GM23338 (cell line): ENCODE results near the gene ZNF326. TPM values are rescaled to one million over a fixed set of nuclear protein-coding genes. Genes with fewer than 3 reads are reported as not detected.
A peak's percentile ranks its signal among the peaks of the same experiment; 100 is the strongest.

Source experiments
- ATAC-seq: fragments of 200-7000 bp; cut with Tn5 transposase; 3 replicates; pipeline ENCODE4 v1.9.1; 2020
- DNase-seq: peaks from one replicate; pipeline ENCODE4 v3.0.0-alpha.2; 2015; ENCODE audit warnings: low spot score
- H2AFZ ChIP-seq: fragments of 200-600 bp; sonication (generic); 2 replicates; pipeline ENCODE4 v1.8.0; 2016; ENCODE audit warnings: antibody characterized with exemption, mild to moderate bottlenecking, moderate library complexity
- H3F3A ChIP-seq: fragments of 200-600 bp; sonication (generic); replicated peaks from 2 replicates; pipeline ENCODE4 v1.8.0; 2017; ENCODE audit warnings: antibody characterized with exemption, mixed run types, low read depth
- H3K27ac ChIP-seq: fragments of 200-600 bp; sonication (generic); 2 replicates; pipeline ENCODE4 v1.6.1; 2016; ENCODE audit warnings: low read depth
- H3K27me3 ChIP-seq: fragments of 200-600 bp; sonication (generic); 2 replicates; pipeline ENCODE4 v1.8.0; 2016; ENCODE audit warnings: mild to moderate bottlenecking, mixed run types, moderate library complexity; ENCODE audit not compliant: insufficient read depth
- H3K36me3 ChIP-seq: fragments of 200-600 bp; sonication (generic); 2 replicates; pipeline ENCODE4 v1.8.0; 2016; ENCODE audit warnings: mild to moderate bottlenecking; ENCODE audit not compliant: insufficient read depth
- H3K4me1 ChIP-seq: fragments of 200-600 bp; sonication (generic); 2 replicates; pipeline ENCODE4 v1.8.0; 2016; ENCODE audit warnings: mild to moderate bottlenecking, moderate library complexity; ENCODE audit not compliant: insufficient read depth
- H3K4me2 ChIP-seq: fragments of 200-600 bp; sonication (generic); 2 replicates; pipeline ENCODE4 v1.7.1; 2017; ENCODE audit warnings: mixed run types
- H3K4me3 ChIP-seq: fragments of 200-600 bp; sonication (generic); 2 replicates; pipeline ENCODE4 v1.6.1; 2016; ENCODE audit warnings: mixed run types
- H3K79me2 ChIP-seq: fragments of 200-600 bp; sonication (generic); replicated peaks from 2 replicates; pipeline ENCODE4 v1.8.0; 2017; ENCODE audit warnings: mild to moderate bottlenecking; ENCODE audit not compliant: insufficient read depth
- H3K9me2 ChIP-seq: fragments of 200-600 bp; sonication (generic); 2 replicates; pipeline ENCODE4 v1.8.0; 2017; ENCODE audit not compliant: insufficient read depth
- H4K20me1 ChIP-seq: fragments of 200-600 bp; sonication (generic); replicated peaks from 2 replicates; pipeline ENCODE4 v1.8.0; 2017; ENCODE audit warnings: mild to moderate bottlenecking; ENCODE audit not compliant: insufficient read depth
- H3K27ac Mint-ChIP-seq: 2 replicates; pipeline ENCODE4 v1.8.0; 2020; ENCODE audit warnings: inconsistent platforms, mild to moderate bottlenecking, moderate library complexity, mixed read lengths
- H3K27me3 Mint-ChIP-seq: 3 replicates; pipeline ENCODE4 v1.8.0; 2022; ENCODE audit warnings: low read depth, mild to moderate bottlenecking, moderate library complexity, mixed read lengths, inconsistent platforms; ENCODE audit not compliant: insufficient read depth, poor library complexity
- H3K36me3 Mint-ChIP-seq: 3 replicates; pipeline ENCODE4 v1.8.0; 2021; ENCODE audit warnings: low read depth, mild to moderate bottlenecking, inconsistent platforms, moderate library complexity, mixed read lengths
- H3K4me1 Mint-ChIP-seq: 3 replicates; pipeline ENCODE4 v1.8.0; 2020; ENCODE audit warnings: mild to moderate bottlenecking, inconsistent platforms, mixed read lengths
- H3K4me3 Mint-ChIP-seq: 3 replicates; pipeline ENCODE4 v1.8.0; 2021; ENCODE audit warnings: moderate library complexity, mild to moderate bottlenecking, inconsistent platforms, mixed read lengths
- H3K9me3 Mint-ChIP-seq: 3 replicates; pipeline ENCODE4 v1.8.0; 2020; ENCODE audit warnings: moderate library complexity, mild to moderate bottlenecking, inconsistent platforms, mixed read lengths
- CREB1 ChIP-seq: fragments of 250-450 bp; sonication (Bioruptor Pico); IDR thresholded peaks from 2 replicates; pipeline ENCODE4 v1.5.0; 2020; ENCODE audit warnings: low read depth, mild to moderate bottlenecking, moderate library complexity
- CTCF ChIP-seq, 2 experiments: fragments of 200-600 bp in 1 of 2; sonication (generic) in 1 of 2; conservative IDR thresholded peaks; 2 replicates each; pipeline versions ENCODE4 v1.5.1 to v1.6.1; 2016 to 2017; ENCODE audit warnings: antibody characterized with exemption in 2 of 2, low read depth in 2 of 2, mild to moderate bottlenecking in 2 of 2, moderate library complexity in 1 of 2
- ETS1 ChIP-seq: IDR thresholded peaks from 2 replicates; pipeline ENCODE4 v1.6.1; 2016; ENCODE audit warnings: antibody characterized with exemption
- EZH2 ChIP-seq: fragments of 200-600 bp; sonication (generic); IDR thresholded peaks from one replicate; pipeline ENCODE4 v1.8.0; 2017; ENCODE audit warnings: antibody characterized with exemption, mild to moderate bottlenecking, low read depth; ENCODE audit not compliant: unreplicated experiment
- EZH2phosphoT487 ChIP-seq: fragments of 200-600 bp; sonication (generic); IDR thresholded peaks from one replicate; pipeline ENCODE4 v1.8.1; 2018; ENCODE audit warnings: antibody characterized with exemption; ENCODE audit not compliant: unreplicated experiment
- JUNB ChIP-seq: IDR thresholded peaks from one replicate; pipeline ENCODE4 v1.6.1; 2016; ENCODE audit warnings: antibody characterized with exemption; ENCODE audit not compliant: unreplicated experiment
- NANOG ChIP-seq: IDR thresholded peaks from 2 replicates; pipeline ENCODE4 v1.6.1; 2016; ENCODE audit warnings: antibody characterized with exemption, borderline replicate concordance
- POLR2AphosphoS5 ChIP-seq: IDR thresholded peaks from 2 replicates; pipeline ENCODE4 v1.6.1; 2016; ENCODE audit warnings: antibody characterized with exemption, low read depth
- ZNF114 ChIP-seq: fragments of 250-450 bp; sonication (Bioruptor Pico); IDR thresholded peaks from 2 replicates; pipeline ENCODE4 v1.5.0; 2020; ENCODE audit warnings: mild to moderate bottlenecking, moderate library complexity
- polyA plus RNA-seq: library from polyadenylated mRNA; unstranded; fragments of >200 nt; fragmentation: Nextera tagmentation; extraction: Ambion mirVana; gene quantifications from 2 replicates; pipeline ENCODE4 v1.2.1, GENCODE V29; 2016
- total RNA-seq: library from RNA; depleted of rRNA; stranded (reverse); fragments of >200 nt; shearing (Covaris generic); gene quantifications from 2 replicates; pipeline ENCODE4 v1.2.3, GENCODE V29; 2014
- TF ChIP-seq, protein P1 (sequence below): IDR thresholded peaks from one replicate; pipeline ENCODE4 v1.6.1; 2018; ENCODE audit warnings: antibody characterized with exemption; ENCODE audit not compliant: unreplicated experiment
- TF ChIP-seq, protein P2 (sequence below): fragments of 250-450 bp; sonication (Bioruptor Pico); IDR thresholded peaks from 2 replicates; pipeline ENCODE4 v1.5.0; 2020; ENCODE audit warnings: mild to moderate bottlenecking, moderate library complexity

ZNF326 gene
- total and polyA plus RNA-seq, 2 experiments from 2014 or later = 28.6 to 35.1 TPM

DNA sequence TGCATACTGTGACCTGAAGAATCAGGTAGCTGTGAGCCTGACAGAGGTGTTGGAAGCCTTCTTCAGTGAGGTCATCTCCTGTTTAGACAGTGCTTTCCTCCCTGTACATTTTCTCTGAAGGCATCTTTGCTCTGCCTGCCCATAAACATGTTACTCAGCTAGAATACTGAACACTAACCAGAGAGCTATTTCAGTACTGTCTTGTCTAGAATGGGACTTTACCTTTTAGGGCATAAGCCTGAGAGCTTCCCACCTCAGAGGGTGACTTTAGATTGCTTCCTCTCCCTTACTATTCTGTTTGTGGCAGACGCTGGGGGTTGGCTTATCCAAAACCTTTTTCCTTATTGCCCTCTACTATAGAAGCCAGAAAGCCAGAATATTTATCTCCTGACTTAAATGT lies 23.3 kb upstream of the ZNF326 start:
- Histone ChIP-seq H4K20me1 (no peaks in the 10 kb centered on the region), H3K36me3 (no peaks in the 10 kb centered on the region), H3F3A (no peaks in the 10 kb centered on the region), H3K27ac (no peak overlapping the region), H3K4me3 (no peak overlapping the region), H3K4me1 (no peaks in the 10 kb centered on the region; the same call in 1 of the 2 replicates), H3K27me3 (no peaks in the 10 kb centered on the region), H3K4me2 (no peak overlapping the region), H3K79me2 (no peaks in the 10 kb centered on the region), H2AFZ (peak overlapping the region; percentile 56; the same call in 1 of the 2 replicates), H3K9me2 (no peaks in the 10 kb centered on the region; the same call in 1 of the 2 replicates)
- Mint-ChIP-seq H3K4me3 (no peak overlapping the region), H3K4me1 (no peaks in the 10 kb centered on the region), H3K36me3 (no peaks in the 10 kb centered on the region), H3K27me3 (no peaks in the 10 kb centered on the region), H3K9me3 (no peaks in the 10 kb centered on the region), H3K27ac (no peak overlapping the region)
- no peak for ATAC-seq
- TF ChIP-seq ZNF114 (CRISPR knock-in tag) = no peak
- TF ChIP-seq, protein P1, sequence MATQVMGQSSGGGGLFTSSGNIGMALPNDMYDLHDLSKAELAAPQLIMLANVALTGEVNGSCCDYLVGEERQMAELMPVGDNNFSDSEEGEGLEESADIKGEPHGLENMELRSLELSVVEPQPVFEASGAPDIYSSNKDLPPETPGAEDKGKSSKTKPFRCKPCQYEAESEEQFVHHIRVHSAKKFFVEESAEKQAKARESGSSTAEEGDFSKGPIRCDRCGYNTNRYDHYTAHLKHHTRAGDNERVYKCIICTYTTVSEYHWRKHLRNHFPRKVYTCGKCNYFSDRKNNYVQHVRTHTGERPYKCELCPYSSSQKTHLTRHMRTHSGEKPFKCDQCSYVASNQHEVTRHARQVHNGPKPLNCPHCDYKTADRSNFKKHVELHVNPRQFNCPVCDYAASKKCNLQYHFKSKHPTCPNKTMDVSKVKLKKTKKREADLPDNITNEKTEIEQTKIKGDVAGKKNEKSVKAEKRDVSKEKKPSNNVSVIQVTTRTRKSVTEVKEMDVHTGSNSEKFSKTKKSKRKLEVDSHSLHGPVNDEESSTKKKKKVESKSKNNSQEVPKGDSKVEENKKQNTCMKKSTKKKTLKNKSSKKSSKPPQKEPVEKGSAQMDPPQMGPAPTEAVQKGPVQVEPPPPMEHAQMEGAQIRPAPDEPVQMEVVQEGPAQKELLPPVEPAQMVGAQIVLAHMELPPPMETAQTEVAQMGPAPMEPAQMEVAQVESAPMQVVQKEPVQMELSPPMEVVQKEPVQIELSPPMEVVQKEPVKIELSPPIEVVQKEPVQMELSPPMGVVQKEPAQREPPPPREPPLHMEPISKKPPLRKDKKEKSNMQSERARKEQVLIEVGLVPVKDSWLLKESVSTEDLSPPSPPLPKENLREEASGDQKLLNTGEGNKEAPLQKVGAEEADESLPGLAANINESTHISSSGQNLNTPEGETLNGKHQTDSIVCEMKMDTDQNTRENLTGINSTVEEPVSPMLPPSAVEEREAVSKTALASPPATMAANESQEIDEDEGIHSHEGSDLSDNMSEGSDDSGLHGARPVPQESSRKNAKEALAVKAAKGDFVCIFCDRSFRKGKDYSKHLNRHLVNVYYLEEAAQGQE = no peak
- TF ChIP-seq NANOG = no peak
- TF ChIP-seq EZH2phosphoT487 = no peak
- TF ChIP-seq, protein P2, sequence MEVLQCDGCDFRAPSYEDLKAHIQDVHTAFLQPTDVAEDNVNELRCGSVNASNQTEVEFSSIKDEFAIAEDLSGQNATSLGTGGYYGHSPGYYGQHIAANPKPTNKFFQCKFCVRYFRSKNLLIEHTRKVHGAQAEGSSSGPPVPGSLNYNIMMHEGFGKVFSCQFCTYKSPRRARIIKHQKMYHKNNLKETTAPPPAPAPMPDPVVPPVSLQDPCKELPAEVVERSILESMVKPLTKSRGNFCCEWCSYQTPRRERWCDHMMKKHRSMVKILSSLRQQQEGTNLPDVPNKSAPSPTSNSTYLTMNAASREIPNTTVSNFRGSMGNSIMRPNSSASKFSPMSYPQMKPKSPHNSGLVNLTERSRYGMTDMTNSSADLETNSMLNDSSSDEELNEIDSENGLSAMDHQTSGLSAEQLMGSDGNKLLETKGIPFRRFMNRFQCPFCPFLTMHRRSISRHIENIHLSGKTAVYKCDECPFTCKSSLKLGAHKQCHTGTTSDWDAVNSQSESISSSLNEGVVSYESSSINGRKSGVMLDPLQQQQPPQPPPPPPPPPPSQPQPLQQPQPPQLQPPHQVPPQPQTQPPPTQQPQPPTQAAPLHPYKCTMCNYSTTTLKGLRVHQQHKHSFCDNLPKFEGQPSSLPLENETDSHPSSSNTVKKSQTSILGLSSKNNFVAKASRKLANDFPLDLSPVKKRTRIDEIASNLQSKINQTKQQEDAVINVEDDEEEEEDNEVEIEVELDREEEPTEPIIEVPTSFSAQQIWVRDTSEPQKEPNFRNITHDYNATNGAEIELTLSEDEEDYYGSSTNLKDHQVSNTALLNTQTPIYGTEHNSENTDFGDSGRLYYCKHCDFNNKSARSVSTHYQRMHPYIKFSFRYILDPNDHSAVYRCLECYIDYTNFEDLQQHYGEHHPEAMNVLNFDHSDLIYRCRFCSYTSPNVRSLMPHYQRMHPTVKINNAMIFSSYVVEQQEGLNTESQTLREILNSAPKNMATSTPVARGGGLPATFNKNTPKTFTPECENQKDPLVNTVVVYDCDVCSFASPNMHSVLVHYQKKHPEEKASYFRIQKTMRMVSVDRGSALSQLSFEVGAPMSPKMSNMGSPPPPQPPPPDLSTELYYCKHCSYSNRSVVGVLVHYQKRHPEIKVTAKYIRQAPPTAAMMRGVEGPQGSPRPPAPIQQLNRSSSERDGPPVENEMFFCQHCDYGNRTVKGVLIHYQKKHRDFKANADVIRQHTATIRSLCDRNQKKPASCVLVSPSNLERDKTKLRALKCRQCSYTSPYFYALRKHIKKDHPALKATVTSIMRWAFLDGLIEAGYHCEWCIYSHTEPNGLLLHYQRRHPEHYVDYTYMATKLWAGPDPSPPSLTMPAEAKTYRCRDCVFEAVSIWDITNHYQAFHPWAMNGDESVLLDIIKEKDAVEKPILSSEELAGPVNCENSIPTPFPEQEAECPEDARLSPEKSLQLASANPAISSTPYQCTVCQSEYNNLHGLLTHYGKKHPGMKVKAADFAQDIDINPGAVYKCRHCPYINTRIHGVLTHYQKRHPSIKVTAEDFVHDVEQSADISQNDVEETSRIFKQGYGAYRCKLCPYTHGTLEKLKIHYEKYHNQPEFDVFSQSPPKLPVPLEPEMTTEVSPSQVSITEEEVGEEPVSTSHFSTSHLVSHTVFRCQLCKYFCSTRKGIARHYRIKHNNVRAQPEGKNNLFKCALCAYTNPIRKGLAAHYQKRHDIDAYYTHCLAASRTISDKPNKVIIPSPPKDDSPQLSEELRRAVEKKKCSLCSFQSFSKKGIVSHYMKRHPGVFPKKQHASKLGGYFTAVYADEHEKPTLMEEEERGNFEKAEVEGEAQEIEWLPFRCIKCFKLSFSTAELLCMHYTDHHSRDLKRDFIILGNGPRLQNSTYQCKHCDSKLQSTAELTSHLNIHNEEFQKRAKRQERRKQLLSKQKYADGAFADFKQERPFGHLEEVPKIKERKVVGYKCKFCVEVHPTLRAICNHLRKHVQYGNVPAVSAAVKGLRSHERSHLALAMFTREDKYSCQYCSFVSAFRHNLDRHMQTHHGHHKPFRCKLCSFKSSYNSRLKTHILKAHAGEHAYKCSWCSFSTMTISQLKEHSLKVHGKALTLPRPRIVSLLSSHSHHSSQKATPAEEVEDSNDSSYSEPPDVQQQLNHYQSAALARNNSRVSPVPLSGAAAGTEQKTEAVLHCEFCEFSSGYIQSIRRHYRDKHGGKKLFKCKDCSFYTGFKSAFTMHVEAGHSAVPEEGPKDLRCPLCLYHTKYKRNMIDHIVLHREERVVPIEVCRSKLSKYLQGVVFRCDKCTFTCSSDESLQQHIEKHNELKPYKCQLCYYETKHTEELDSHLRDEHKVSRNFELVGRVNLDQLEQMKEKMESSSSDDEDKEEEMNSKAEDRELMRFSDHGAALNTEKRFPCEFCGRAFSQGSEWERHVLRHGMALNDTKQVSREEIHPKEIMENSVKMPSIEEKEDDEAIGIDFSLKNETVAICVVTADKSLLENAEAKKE = no peak
- no peak for TF ChIP-seq CREB1 (CRISPR knock-in tag)
- TF ChIP-seq POLR2AphosphoS5 = no peak
- no peak for TF ChIP-seq JUNB
- no peak for TF ChIP-seq CTCF (conservative IDR thresholded peaks at IDR 0.05; ENCODE audit: low read depth in 2 of 2)
- no peak for TF ChIP-seq ETS1
- TF ChIP-seq EZH2 = no peak
- no peak for DNase-seq
